OCI-LY7 (cell line): ENCODE results near the gene ST8SIA2. TPM values are rescaled to one million over a fixed set of nuclear protein-coding genes. Genes with fewer than 3 reads are reported as not detected.

Source experiments
- BruUV-seq: library from RNA; stranded (reverse); fragments of 400-500 nt; replicated peaks from 2 replicates; lab custom pipeline; 2021; lab: Mats Ljungman, UMichigan
- CTCF ChIA-PET: fragments of 300-600 bp; sonication (Branson Sonifier 250); formaldehyde crosslinking; loops from one replicate; lab custom pipeline; 2022; ENCODE audit warnings: antibody characterized with exemption; ENCODE audit not compliant: unreplicated experiment; lab: Charles Lee
- POLR2A ChIA-PET: fragments of 300-600 bp; sonication (Branson Sonifier 250); formaldehyde crosslinking; loops from one replicate; lab custom pipeline; 2022; ENCODE audit warnings: antibody characterized with exemption; lab: Charles Lee
- DNase-seq: peaks from one replicate; pipeline ENCODE4 v3.0.0-alpha.2; 2015; ENCODE audit warnings: low spot score
- H2AFZ ChIP-seq: fragments of 200-600 bp; sonication (generic), shearing (Covaris generic); 2 replicates; pipeline ENCODE4 v1.6.1; 2014; ENCODE audit warnings: mild to moderate bottlenecking, antibody characterized with exemption, low read length, moderate library complexity
- H3K27ac ChIP-seq: fragments of 200-600 bp; sonication (generic); 2 replicates; pipeline ENCODE4 v1.5.1; 2014; ENCODE audit warnings: mixed run types, low read depth, mild to moderate bottlenecking, moderate library complexity, low read length, inconsistent platforms; ENCODE audit not compliant: poor library complexity, severe bottlenecking
- H3K36me3 ChIP-seq: fragments of 200-600 bp; sonication (generic); 2 replicates; pipeline ENCODE4 v1.6.1; 2014; ENCODE audit warnings: mild to moderate bottlenecking, antibody characterized with exemption, low read length, moderate library complexity, mixed read lengths; ENCODE audit not compliant: insufficient read depth
- H3K4me1 ChIP-seq: fragments of 200-600 bp; sonication (generic); 2 replicates; pipeline ENCODE4 v1.5.1; 2014; ENCODE audit warnings: mild to moderate bottlenecking, low read length; ENCODE audit not compliant: insufficient read depth, poor library complexity, severe bottlenecking
- H3K4me2 ChIP-seq: fragments of 200-600 bp; sonication (generic); 2 replicates; pipeline ENCODE4 v1.6.1; 2014; ENCODE audit warnings: mild to moderate bottlenecking, low read length
- H3K4me3 ChIP-seq: fragments of 200-600 bp; sonication (generic); 2 replicates; pipeline ENCODE4 v1.5.1; 2014; ENCODE audit warnings: mild to moderate bottlenecking, low read depth, low read length; ENCODE audit not compliant: poor library complexity, severe bottlenecking
- H3K79me2 ChIP-seq: fragments of 200-600 bp; sonication (generic); 2 replicates; pipeline ENCODE4 v1.6.1; 2016; ENCODE audit warnings: low read depth, mild to moderate bottlenecking, low read length, moderate library complexity, mixed read lengths; ENCODE audit not compliant: insufficient read depth
- H3K9me2 ChIP-seq: fragments of 200-600 bp; sonication (generic); 2 replicates; pipeline ENCODE4 v1.6.1; 2016; ENCODE audit warnings: mild to moderate bottlenecking, low read length, mixed read lengths; ENCODE audit not compliant: insufficient read depth
- H3K9me3 ChIP-seq: fragments of 200-600 bp; sonication (generic); 2 replicates; pipeline ENCODE4 v1.6.1; 2014; ENCODE audit warnings: mild to moderate bottlenecking, mixed run types, low read length, mixed read lengths
- H4K20me1 ChIP-seq: fragments of 200-600 bp; sonication (generic); 2 replicates; pipeline ENCODE4 v1.6.1; 2014; ENCODE audit warnings: mild to moderate bottlenecking, antibody characterized with exemption, low read length, moderate library complexity, mixed read lengths; ENCODE audit not compliant: insufficient read depth
- CTCF ChIP-seq: fragments of 200-600 bp; sonication (generic); conservative IDR thresholded peaks from 2 replicates; pipeline ENCODE4 v1.5.1; 2014; ENCODE audit warnings: mild to moderate bottlenecking, antibody characterized with exemption, low read length, moderate library complexity, mixed read lengths
- EZH2phosphoT487 ChIP-seq: fragments of 200-600 bp; sonication (generic); IDR thresholded peaks from 2 replicates; pipeline ENCODE4 v1.6.1; 2018; ENCODE audit warnings: low read depth, borderline replicate concordance, mild to moderate bottlenecking, mixed run types, antibody characterized with exemption, low read length, moderate library complexity, mixed read lengths
- intact Hi-C: fragments of 100-400 bp; cut with micrococcal nuclease; formaldehyde crosslinking; loops from one replicate; pipeline ENCODE4 v1.10.0; 2022; ENCODE audit not compliant: unreplicated experiment
- total RNA-seq, 2 experiments: library from RNA; depleted of rRNA in 1 of 2; stranded (reverse); fragments of >200 nt in 1 of 2; shearing (Covaris generic) in 1 of 2; gene quantifications; 2 replicates each; pipeline ENCODE4 v1.2.3, GENCODE V29; 2014 to 2022

Gene ST8SIA2
- total RNA-seq, 2 experiments from 2014 or later, result not detected

GRCh38 chr15:92502336-92502735 lies 108.7 kb downstream of the ST8SIA2 start:
- H3K79me2 ChIP-seq, result no peaks in the 10 kb centered on the region
- H3K36me3 ChIP-seq, result no peaks in the 10 kb centered on the region
- no peak overlapping the region for H3K4me3 ChIP-seq
- CTCF ChIA-PET, result no interaction called here
- H3K9me2 ChIP-seq, result no peaks in the 10 kb centered on the region
- H4K20me1 ChIP-seq, result no peaks in the 10 kb centered on the region
- BruUV-seq, result no TSS peak
- no peak overlapping the region for H3K27ac ChIP-seq
- H2AFZ ChIP-seq, result no peak overlapping the region
- no peak for DNase-seq
- no peaks in the 10 kb centered on the region for H3K9me3 ChIP-seq
- H3K4me2 ChIP-seq, result no peak overlapping the region
- POLR2A ChIA-PET, result no interaction called here
- intact Hi-C loops, result no loop called here
- no peak for TF ChIP-seq CTCF
- no peak for TF ChIP-seq EZH2phosphoT487
- no peaks in the 10 kb centered on the region for H3K4me1 ChIP-seq

- no peaks in the 10 kb centered on the region for H3K9me2 ChIP-seq
- BruUV-seq, result no TSS peak
- intact Hi-C loops, result no loop called here
- no peaks in the 10 kb centered on the region for H3K79me2 ChIP-seq
- H3K36me3 ChIP-seq, result no peaks in the 10 kb centered on the region
- no peaks in the 10 kb centered on the region for H4K20me1 ChIP-seq
- no peak for TF ChIP-seq CTCF
- DNase-seq, result no peak
- ChIA-PET POLR2A (no interaction called here), CTCF (no interaction called here)
- H3K27ac ChIP-seq, result no peak overlapping the region
- H3K4me3 ChIP-seq, result no peak overlapping the region
- no peaks in the 10 kb centered on the region for H3K4me1 ChIP-seq
- no peak overlapping the region for H3K4me2 ChIP-seq
- H3K9me3 ChIP-seq, result no peaks in the 10 kb centered on the region
- H2AFZ ChIP-seq, result no peak overlapping the region
Measured at GRCh38 chr15:92502930-92503857, 109.5 kb downstream of the ST8SIA2 start.

GRCh38 chr15:92503889-92504288 lies 110.2 kb downstream of the ST8SIA2 start:
- Histone ChIP-seq H2AFZ (no peak overlapping the region), H3K9me3 (no peaks in the 10 kb centered on the region), H3K4me2 (no peak overlapping the region), H3K4me3 (no peak overlapping the region), H3K9me2 (no peaks in the 10 kb centered on the region), H3K27ac (no peak overlapping the region), H3K79me2 (no peaks in the 10 kb centered on the region), H4K20me1 (no peaks in the 10 kb centered on the region), H3K36me3 (no peaks in the 10 kb centered on the region), H3K4me1 (no peaks in the 10 kb centered on the region)
- no peak for TF ChIP-seq EZH2phosphoT487
- no peak for TF ChIP-seq CTCF
- POLR2A ChIA-PET, result no interaction called here
- DNase-seq, result no peak
- CTCF ChIA-PET, result no interaction called here
- intact Hi-C loops, result no loop called here
- no TSS peak for BruUV-seq
